ENCODE results near the gene ELOVL1. TPM values are rescaled to one million over a fixed set of nuclear protein-coding genes. Genes with fewer than 3 reads are reported as not detected.
A peak's percentile ranks its signal among the peaks of the same experiment; 100 is the strongest.
"Not testable (repeated sequence)": the region's sequence is repeated elsewhere in the genome, so short reads cannot be mapped to it uniquely, and the experiment has no call there.

Gene ELOVL1
- total RNA-seq, 1 experiment from 2014 or later, result 48.5 TPM

DNA sequence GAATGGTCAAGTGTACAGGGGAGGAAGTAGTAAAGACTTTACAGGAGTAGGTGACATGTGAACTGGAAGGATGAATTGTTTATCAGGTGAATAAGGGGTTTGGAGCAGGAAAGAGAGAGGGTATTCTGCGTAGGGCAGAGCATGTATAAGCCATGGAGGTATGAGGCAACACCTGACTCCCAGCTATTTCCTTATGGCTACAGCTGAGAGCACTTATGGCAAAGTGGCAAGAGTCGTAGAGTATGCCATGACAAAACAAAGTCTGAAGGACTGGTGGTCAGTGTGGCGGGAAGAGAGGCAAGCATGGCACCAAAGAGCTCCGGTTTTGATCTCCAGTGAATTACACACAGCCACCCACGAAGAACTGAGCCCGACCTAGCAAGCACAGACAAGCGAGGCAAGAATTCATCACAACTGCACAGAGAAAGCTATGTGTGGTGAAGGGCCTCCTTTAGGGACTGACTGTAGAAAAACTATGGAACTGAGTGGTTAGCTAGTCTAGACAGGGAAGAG lies 9.0 kb upstream of the ELOVL1 start:
- Histone ChIP-seq H2AFZ (ENCODE audit: low read length) (no peak overlapping the region), H3K27me3 (ENCODE audit: low read length) (no peaks in the 10 kb centered on the region), H3K4me3 (ENCODE audit: low read length) (no peak overlapping the region), H4K20me1 (ENCODE audit: insufficient read depth, low read depth, low read length) (no peaks in the 10 kb centered on the region), H3K79me2 (ENCODE audit: low read length) (no peaks in the 10 kb centered on the region), H3K9ac (ENCODE audit: low read length) (no peak overlapping the region), H3K4me1 (ENCODE audit: low read length) (no peaks in the 10 kb centered on the region), H3K36me3 (ENCODE audit: insufficient read depth, low read length) (no peaks in the 10 kb centered on the region), H3K27ac (ENCODE audit: low read length) (no peak overlapping the region), H3K9me2 (replicated peaks; ENCODE audit: insufficient read depth, low read length) (no peaks in the 10 kb centered on the region), H3K4me2 (ENCODE audit: low read depth, low read length, poor library complexity, severe bottlenecking) (no peak overlapping the region), H3K9me3 (ENCODE audit: low read length) (no peaks in the 10 kb centered on the region)
- no peak for DNase-seq

GRCh38 chr1:43373066-43373940 lies 5.5 kb upstream of the ELOVL1 start:
- Histone ChIP-seq H3K4me2 (ENCODE audit: low read depth, low read length, poor library complexity, severe bottlenecking) (no peak overlapping the region), H3K27me3 (ENCODE audit: low read length) (no peaks in the 10 kb centered on the region), H3K9ac (ENCODE audit: low read length) (no peak overlapping the region), H3K27ac (ENCODE audit: low read length) (no peak overlapping the region), H3K79me2 (ENCODE audit: low read length) (peaks cover 8% of the 10 kb centered on the region), H3K4me3 (ENCODE audit: low read length) (no peak overlapping the region), H3K4me1 (ENCODE audit: low read length) (peaks cover 8% of the 10 kb centered on the region), H3K9me3 (ENCODE audit: low read length) (no peaks in the 10 kb centered on the region), H3K36me3 (ENCODE audit: insufficient read depth, low read length) (no peaks in the 10 kb centered on the region), H3K9me2 (replicated peaks; ENCODE audit: insufficient read depth, low read length) (no peaks in the 10 kb centered on the region), H2AFZ (ENCODE audit: low read length) (no peak overlapping the region), H4K20me1 (ENCODE audit: insufficient read depth, low read depth, low read length) (no peaks in the 10 kb centered on the region)
- DNase-seq, result no peak

DNA sequence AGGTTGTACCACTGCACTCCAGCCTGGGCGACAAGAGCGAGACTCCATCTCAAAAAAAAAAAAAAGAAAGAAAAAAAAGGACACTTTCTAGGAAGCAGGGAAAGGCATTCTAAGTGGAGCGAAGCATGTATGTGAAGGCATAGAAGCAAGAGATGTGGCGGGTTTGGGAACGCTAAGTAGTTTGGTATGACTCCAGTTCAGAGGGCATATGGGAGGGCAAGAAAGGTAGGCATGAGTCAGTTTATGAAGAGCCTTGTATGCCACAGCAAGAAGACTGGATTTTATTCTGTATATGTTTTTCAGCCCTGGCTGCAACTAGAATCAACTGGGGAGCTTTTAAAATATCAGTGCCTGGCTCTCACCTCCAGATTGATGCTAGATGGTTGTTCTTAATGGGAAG lies 4.4 kb upstream of the ELOVL1 start:
- Histone ChIP-seq H3K9me2 (replicated peaks; ENCODE audit: insufficient read depth, low read length) (no peaks in the 10 kb centered on the region), H3K27ac (ENCODE audit: low read length) (no peak overlapping the region), H2AFZ (ENCODE audit: low read length) (no peak overlapping the region), H3K9ac (ENCODE audit: low read length) (no peak overlapping the region), H3K27me3 (ENCODE audit: low read length) (no peaks in the 10 kb centered on the region), H4K20me1 (ENCODE audit: insufficient read depth, low read depth, low read length) (no peaks in the 10 kb centered on the region), H3K4me2 (ENCODE audit: low read depth, low read length, poor library complexity, severe bottlenecking) (no peak overlapping the region), H3K36me3 (ENCODE audit: insufficient read depth, low read length) (no peaks in the 10 kb centered on the region), H3K4me1 (ENCODE audit: low read length) (peaks cover 9% of the 10 kb centered on the region), H3K79me2 (ENCODE audit: low read length) (peaks cover 14% of the 10 kb centered on the region), H3K4me3 (ENCODE audit: low read length) (no peak overlapping the region), H3K9me3 (ENCODE audit: low read length) (no peaks in the 10 kb centered on the region)
- DNase-seq, result no peak

GRCh38 chr1:43370564-43370963 lies 2.8 kb upstream of the ELOVL1 start:
- DNase-seq, result no peak
- Histone ChIP-seq H3K9ac (ENCODE audit: low read length) (no peak overlapping the region), H4K20me1 (ENCODE audit: insufficient read depth, low read depth, low read length) (no peaks in the 10 kb centered on the region; the same call in 1 of the 2 replicates), H3K4me1 (ENCODE audit: low read length) (peaks cover 21% of the 10 kb centered on the region), H3K4me3 (ENCODE audit: low read length) (no peak overlapping the region), H3K27me3 (ENCODE audit: low read length) (no peaks in the 10 kb centered on the region), H3K4me2 (ENCODE audit: low read depth, low read length, poor library complexity, severe bottlenecking) (no peak overlapping the region), H3K9me3 (ENCODE audit: low read length) (no peaks in the 10 kb centered on the region), H3K36me3 (ENCODE audit: insufficient read depth, low read length) (no peaks in the 10 kb centered on the region), H2AFZ (ENCODE audit: low read length) (no peak overlapping the region), H3K79me2 (ENCODE audit: low read length) (peaks cover 29% of the 10 kb centered on the region), H3K9me2 (replicated peaks; ENCODE audit: insufficient read depth, low read length) (no peaks in the 10 kb centered on the region), H3K27ac (ENCODE audit: low read length) (no peak overlapping the region)

- not testable (repeated sequence) for H3K9me2 ChIP-seq (replicated peaks; ENCODE audit: insufficient read depth, low read length); H3K4me2 ChIP-seq (ENCODE audit: low read depth, low read length, poor library complexity, severe bottlenecking); H3K27me3 ChIP-seq (ENCODE audit: low read length); H3K4me3 ChIP-seq (ENCODE audit: low read length); H3K27ac ChIP-seq (ENCODE audit: low read length); H3K9ac ChIP-seq (ENCODE audit: low read length); H3K9me3 ChIP-seq (ENCODE audit: low read length); DNase-seq; H4K20me1 ChIP-seq (ENCODE audit: insufficient read depth, low read depth, low read length); H2AFZ ChIP-seq (ENCODE audit: low read length); H3K36me3 ChIP-seq (ENCODE audit: insufficient read depth, low read length)
- Histone ChIP-seq H3K4me1 (ENCODE audit: low read length) (peaks cover 24% of the 10 kb centered on the region), H3K79me2 (ENCODE audit: low read length) (peaks cover 31% of the 10 kb centered on the region)
Observed at GRCh38 chr1:43369779-43370178, 2.0 kb upstream of the ELOVL1 start.

GRCh38 chr1:43368646-43369020 lies 822 bp upstream of the ELOVL1 start:
- Histone ChIP-seq H3K9ac (ENCODE audit: low read length) (peak overlapping the region; percentile 99), H4K20me1 (ENCODE audit: insufficient read depth, low read depth, low read length) (no peaks in the 10 kb centered on the region; the same call in 1 of the 2 replicates), H3K9me2 (replicated peaks; ENCODE audit: insufficient read depth, low read length) (no peaks in the 10 kb centered on the region), H3K27me3 (ENCODE audit: low read length) (no peaks in the 10 kb centered on the region), H2AFZ (ENCODE audit: low read length) (no peak overlapping the region), H3K9me3 (ENCODE audit: low read length) (no peaks in the 10 kb centered on the region), H3K27ac (ENCODE audit: low read length) (peak overlapping the region; percentile 92), H3K4me3 (ENCODE audit: low read length) (peak overlapping the region; percentile 94), H3K36me3 (ENCODE audit: insufficient read depth, low read length) (peaks cover 14% of the 10 kb centered on the region), H3K4me1 (ENCODE audit: low read length) (peaks cover 24% of the 10 kb centered on the region), H3K4me2 (ENCODE audit: low read depth, low read length, poor library complexity, severe bottlenecking) (peak overlapping the region; percentile 82), H3K79me2 (ENCODE audit: low read length) (peaks cover 31% of the 10 kb centered on the region)
- DNase-seq, result no peak

GRCh38 chr1:43367026-43367903 lies 546 bp downstream of the ELOVL1 start:
- peaks cover 31% of the 10 kb centered on the region for H3K79me2 ChIP-seq (ENCODE audit: low read length)
- no peaks in the 10 kb centered on the region for H3K9me2 ChIP-seq (replicated peaks; ENCODE audit: insufficient read depth, low read length)

DNA sequence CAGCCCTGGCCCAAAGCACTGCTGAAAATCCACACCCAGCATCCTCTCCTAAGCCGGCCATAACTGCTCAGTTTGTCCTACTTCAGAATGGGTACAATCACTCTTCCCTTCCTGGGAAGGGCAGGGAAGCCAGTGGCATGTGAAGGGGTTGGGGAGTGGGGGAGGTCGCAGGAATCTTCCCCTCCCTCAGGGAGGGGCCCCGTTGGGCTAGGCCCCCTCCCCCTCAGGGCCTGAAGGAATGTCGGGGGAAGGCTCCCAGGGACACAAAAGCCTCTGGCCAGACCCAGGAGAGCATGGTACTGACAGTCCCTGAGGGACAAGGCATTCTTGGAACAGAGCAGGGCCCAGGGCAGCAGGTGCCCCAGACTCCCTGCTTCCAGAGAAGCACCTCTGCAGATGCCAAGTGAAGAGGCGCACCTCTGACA lies 1.2 kb downstream of the ELOVL1 start:
- H4K20me1 ChIP-seq (ENCODE audit: insufficient read depth, low read depth, low read length), result no peaks in the 10 kb centered on the region; the same call in 1 of the 2 replicates
- H2AFZ ChIP-seq (ENCODE audit: low read length), result no peak overlapping the region
- peak overlapping the region; percentile 99 for H3K9ac ChIP-seq (ENCODE audit: low read length)
- H3K27me3 ChIP-seq (ENCODE audit: low read length), result no peaks in the 10 kb centered on the region
- H3K9me3 ChIP-seq (ENCODE audit: low read length), result no peaks in the 10 kb centered on the region
- peak overlapping the region; percentile 94 for H3K4me3 ChIP-seq (ENCODE audit: low read length)
- peaks cover 27% of the 10 kb centered on the region for H3K4me1 ChIP-seq (ENCODE audit: low read length)
- H3K9me2 ChIP-seq (replicated peaks; ENCODE audit: insufficient read depth, low read length), result no peaks in the 10 kb centered on the region
- peaks cover 21% of the 10 kb centered on the region for H3K36me3 ChIP-seq (ENCODE audit: insufficient read depth, low read length)
- H3K79me2 ChIP-seq (ENCODE audit: low read length), result peaks cover 31% of the 10 kb centered on the region
- DNase-seq, result no peak
- H3K27ac ChIP-seq (ENCODE audit: low read length), result peak overlapping the region; percentile 92
- H3K4me2 ChIP-seq (ENCODE audit: low read depth, low read length, poor library complexity, severe bottlenecking), result peak overlapping the region; percentile 95

More at GRCh38 chr1:43367026-43367903, 546 bp downstream of the ELOVL1 start:
- Histone ChIP-seq H3K27me3 (ENCODE audit: low read length) (no peaks in the 10 kb centered on the region), H3K4me2 (ENCODE audit: low read depth, low read length, poor library complexity, severe bottlenecking) (peak overlapping the region; percentile 95), H3K9ac (ENCODE audit: low read length) (peak overlapping the region; percentile 99), H2AFZ (ENCODE audit: low read length) (no peak overlapping the region; the same call in 1 of the 2 replicates), H3K4me1 (ENCODE audit: low read length) (peaks cover 24% of the 10 kb centered on the region), H3K4me3 (ENCODE audit: low read length) (peak overlapping the region; percentile 94), H3K36me3 (ENCODE audit: insufficient read depth, low read length) (peaks cover 14% of the 10 kb centered on the region), H3K27ac (ENCODE audit: low read length) (peak overlapping the region; percentile 92), H3K9me3 (ENCODE audit: low read length) (no peaks in the 10 kb centered on the region), H4K20me1 (ENCODE audit: insufficient read depth, low read depth, low read length) (no peaks in the 10 kb centered on the region; the same call in 1 of the 2 replicates)
- DNase-seq, result peak; percentile 91
